SHP77 (cell line): ENCODE measurements around the gene TOP2A.
A peak's percentile ranks its signal among the peaks of the same experiment; 100 is the strongest.

ENCODE experiments used
- DNase-seq, 2 experiments: peaks; one replicate each; lab custom pipeline; 2025; lab: John Stamatoyannopoulos, UW

The TOP2A gene

GRCh38 chr17:40452216-40452787 lies 34.6 kb upstream of the TOP2A start:
- DNase-seq = no peak

- no peak for DNase-seq
Measured at GRCh38 chr17:40451420-40451819, 33.7 kb upstream of the TOP2A start.

- DNase-seq = no peak
Measured at GRCh38 chr17:40450175-40450574, 32.5 kb upstream of the TOP2A start.

GRCh38 chr17:40448639-40449261 lies 31.1 kb upstream of the TOP2A start:
- no peak for DNase-seq

GRCh38 chr17:40448213-40448638 lies 30.5 kb upstream of the TOP2A start:
- no peak for DNase-seq

- no peak for DNase-seq
Measured at GRCh38 chr17:40447806-40448205, 30.1 kb upstream of the TOP2A start.

- no peak for DNase-seq
Measured at GRCh38 chr17:40447148-40447644, 29.5 kb upstream of the TOP2A start.

GRCh38 chr17:40445751-40446468 lies 28.2 kb upstream of the TOP2A start:
- DNase-seq = no peak

GRCh38 chr17:40443988-40444899 lies 26.5 kb upstream of the TOP2A start:
- no peak for DNase-seq

GRCh38 chr17:40443196-40443987 lies 25.7 kb upstream of the TOP2A start, which contains the start of gene IGFBP4:
TSS of gene IGFBP4 (plus strand) at chr17:40443450. CDS start at chr17:40443736, 286 bp downstream.
- DNase-seq = peak; percentile 24 to 59

GRCh38 chr17:40442392-40443195 lies 24.9 kb upstream of the TOP2A start:
- no peak for DNase-seq

- no peak for DNase-seq
Measured at GRCh38 chr17:40440166-40440565, 22.5 kb upstream of the TOP2A start.

GRCh38 chr17:40437095-40437732 lies 19.5 kb upstream of the TOP2A start:
- no peak for DNase-seq

GRCh38 chr17:40436636-40437035 lies 18.9 kb upstream of the TOP2A start:
- no peak for DNase-seq

- no peak for DNase-seq
Measured at GRCh38 chr17:40433551-40434415, 16.1 kb upstream of the TOP2A start.

GRCh38 chr17:40432864-40433528 lies 15.3 kb upstream of the TOP2A start:
- DNase-seq = no peak

- no peak for DNase-seq
Measured at GRCh38 chr17:40431231-40431602, 13.5 kb upstream of the TOP2A start.
